Measurements from ENCODE around the gene SNX8.

- TF ChIP-seq CTCF (IDR thresholded peaks at IDR 0.05; ENCODE audit: borderline replicate concordance, extremely low read depth, low read length, poor library complexity, severe bottlenecking) (no peak), EZH2 (IDR thresholded peaks at IDR 0.05; ENCODE audit: borderline replicate concordance, low read depth, low read length, severe bottlenecking) (no peak)
Measured at GRCh38 chr7:2248984-2249694, 65.1 kb downstream of the SNX8 start.
